Neural cell (in vitro differentiated cells): ENCODE results near the gene LILRA1. TPM values are rescaled to one million over a fixed set of nuclear protein-coding genes. Genes with fewer than 3 reads are reported as not detected.
"Not testable (repeated sequence)": the region's sequence is repeated elsewhere in the genome, so short reads cannot be mapped to it uniquely, and the experiment has no call there.

Source experiments
- H2AFZ ChIP-seq: fragments of 200-600, 300-800 bp; sonication (generic), shearing (Covaris generic); 2 replicates; pipeline ENCODE4 v1.6.0; 2014; ENCODE audit warnings: low read depth, mild to moderate bottlenecking, antibody characterized with exemption, low read length, moderate library complexity
- H3F3A ChIP-seq: fragments of 200-600 bp; shearing (Covaris generic); 2 replicates; pipeline ENCODE4 v1.6.1; 2016; ENCODE audit warnings: mild to moderate bottlenecking, moderate library complexity, mixed read lengths, antibody characterized with exemption, low read length; ENCODE audit not compliant: insufficient read depth, poor library complexity, severe bottlenecking
- H3K27ac ChIP-seq: fragments of 200-600, 300-800 bp; sonication (generic), shearing (Covaris generic); 2 replicates; pipeline ENCODE4 v1.5.1; 2014; ENCODE audit warnings: mild to moderate bottlenecking, low read length, moderate library complexity
- H3K27me3 ChIP-seq: fragments of 300-800, 200-600 bp; sonication (generic), shearing (Covaris generic); 2 replicates; pipeline ENCODE4 v1.6.0; 2014; ENCODE audit warnings: mild to moderate bottlenecking, low read depth, low read length, moderate library complexity; ENCODE audit not compliant: insufficient read depth
- H3K36me3 ChIP-seq: fragments of 300-800, 200-600 bp; sonication (generic), shearing (Covaris generic); 2 replicates; pipeline ENCODE4 v1.5.1; 2014; ENCODE audit warnings: mild to moderate bottlenecking, antibody characterized with exemption, low read length, moderate library complexity; ENCODE audit not compliant: insufficient read depth
- H3K4me2 ChIP-seq: fragments of 300-800, 200-600 bp; sonication (generic), shearing (Covaris generic); 2 replicates; pipeline ENCODE4 v1.6.0; 2014; ENCODE audit warnings: mild to moderate bottlenecking, low read length
- H3K4me3 ChIP-seq: fragments of 300-800, 200-600 bp; sonication (generic), shearing (Covaris generic); 2 replicates; pipeline ENCODE4 v1.5.1; 2014; ENCODE audit warnings: mild to moderate bottlenecking, low read length, moderate library complexity
- H3K79me2 ChIP-seq: fragments of 200-600 bp; shearing (Covaris generic); replicated peaks from 2 replicates; pipeline ENCODE4 v1.6.0; 2014; ENCODE audit warnings: mild to moderate bottlenecking, low read length, moderate library complexity; ENCODE audit not compliant: insufficient read depth
- H3K9ac ChIP-seq: fragments of 300-800, 200-600 bp; sonication (generic), shearing (Covaris generic); 2 replicates; pipeline ENCODE4 v1.6.1; 2016; ENCODE audit warnings: mild to moderate bottlenecking, low read length, mixed read lengths
- H3K9me2 ChIP-seq: fragments of 200-600 bp; shearing (Covaris generic); 2 replicates; pipeline ENCODE4 v1.6.1; 2016; ENCODE audit warnings: mild to moderate bottlenecking, low read length, mixed read lengths; ENCODE audit not compliant: insufficient read depth
- H3K9me3 ChIP-seq: fragments of 200-600, 300-800 bp; sonication (generic), shearing (Covaris generic); 2 replicates; pipeline ENCODE4 v1.6.1; 2016; ENCODE audit warnings: mild to moderate bottlenecking, mixed run types, low read length, moderate library complexity, mixed read lengths
- H4K20me1 ChIP-seq: fragments of 200-600 bp; shearing (Covaris generic); 2 replicates; pipeline ENCODE4 v1.6.1; 2016; ENCODE audit warnings: mild to moderate bottlenecking, mixed run types; ENCODE audit not compliant: insufficient read depth
- CTCF ChIP-seq: fragments of 450-650 bp; IDR thresholded peaks from 2 replicates; pipeline ENCODE4 v1.5.1; 2014; ENCODE audit warnings: antibody characterized with exemption, mild to moderate bottlenecking, moderate library complexity; ENCODE audit not compliant: poor library complexity, severe bottlenecking
- EP300 ChIP-seq: fragments of 450-650 bp; conservative IDR thresholded peaks from 2 replicates; pipeline ENCODE4 v1.6.1; 2014; ENCODE audit warnings: antibody characterized with exemption, mild to moderate bottlenecking, moderate library complexity; ENCODE audit not compliant: poor library complexity, severe bottlenecking
- EZH2 ChIP-seq: fragments of 200-600, 300-800 bp; shearing (Covaris generic), sonication (generic); IDR thresholded peaks from 2 replicates; pipeline ENCODE4 v1.6.1; 2014; ENCODE audit warnings: antibody characterized with exemption, low read length, borderline replicate concordance, mild to moderate bottlenecking; ENCODE audit not compliant: insufficient read depth, poor library complexity, severe bottlenecking
- MXI1 ChIP-seq: fragments of 450-650 bp; conservative IDR thresholded peaks from 2 replicates; pipeline ENCODE4 v1.6.1; 2014; ENCODE audit warnings: antibody characterized with exemption, mild to moderate bottlenecking; ENCODE audit not compliant: poor library complexity, severe bottlenecking
- POLR2AphosphoS5 ChIP-seq: IDR thresholded peaks from 2 replicates; pipeline ENCODE4 v1.6.1; 2012
- RAD21 ChIP-seq: fragments of 450-650 bp; conservative IDR thresholded peaks from 2 replicates; pipeline ENCODE4 v1.6.1; 2014; ENCODE audit warnings: antibody characterized with exemption, mild to moderate bottlenecking, moderate library complexity
- REST ChIP-seq: IDR thresholded peaks from 2 replicates; pipeline ENCODE4 v1.6.1; 2012; ENCODE audit warnings: borderline replicate concordance
- SMC3 ChIP-seq: fragments of 450-650 bp; conservative IDR thresholded peaks from 2 replicates; pipeline ENCODE4 v1.6.1; 2014; ENCODE audit warnings: antibody characterized with exemption, mild to moderate bottlenecking, moderate library complexity; ENCODE audit not compliant: poor library complexity
- TAF1 ChIP-seq: IDR thresholded peaks from 2 replicates; pipeline ENCODE4 v1.6.1; 2012; ENCODE audit warnings: low read depth
- polyA plus RNA-seq: library from polyadenylated mRNA; depleted of rRNA; stranded (reverse); fragments of >200 nt; gene quantifications from 2 replicates; pipeline ENCODE4 v1.2.3, GENCODE V29; 2014

Gene LILRA1
- polyA plus RNA-seq, 1 donor from 2014 or later, result not detected

GRCh38 chr19:54595680-54596436, 2.4 kb downstream of the LILRA1 start:
- not testable (repeated sequence) for H3K9ac ChIP-seq, H3F3A ChIP-seq, H3K36me3 ChIP-seq, H4K20me1 ChIP-seq, H3K9me3 ChIP-seq, H3K27me3 ChIP-seq, H2AFZ ChIP-seq, H3K4me3 ChIP-seq, H3K9me2 ChIP-seq, H3K27ac ChIP-seq, H3K4me2 ChIP-seq, H3K79me2 ChIP-seq

GRCh38 chr19:54600212-54600611, 6.8 kb downstream of the LILRA1 start:
- no peaks in the 10 kb centered on the region for H4K20me1 ChIP-seq
- H2AFZ ChIP-seq, result no peak overlapping the region
- H3K9me3 ChIP-seq, result no peaks in the 10 kb centered on the region
- H3K27me3 ChIP-seq, result no peaks in the 10 kb centered on the region
- no peaks in the 10 kb centered on the region for H3K36me3 ChIP-seq
- H3K27ac ChIP-seq, result no peak overlapping the region
- H3K4me2 ChIP-seq, result no peak overlapping the region
- no peaks in the 10 kb centered on the region for H3K79me2 ChIP-seq
- TF ChIP-seq EP300, result no peak
- TF ChIP-seq SMC3, result no peak
- no peak for TF ChIP-seq MXI1
- TF ChIP-seq RAD21, result no peak
- TF ChIP-seq CTCF, result no peak
- no peak for TF ChIP-seq EZH2
- TF ChIP-seq POLR2AphosphoS5, result no peak
- TF ChIP-seq REST, result no peak
- no peak for TF ChIP-seq TAF1
- H3K9ac ChIP-seq, result no peak overlapping the region
- no peaks in the 10 kb centered on the region for H3F3A ChIP-seq
- H3K4me3 ChIP-seq, result no peak overlapping the region
- no peaks in the 10 kb centered on the region for H3K9me2 ChIP-seq
